Stimulated activated naive CD8-positive, alpha-beta T cell treated with anti-CD3 and anti-CD28 coated beads, Interleukin-15, Interleukin-2, amounts not matched to agents 100 ng/mL and 50 ng/mL, for 24 hours (primary cell): ENCODE results near the gene PPAN.

ENCODE experiments used
- H3K27ac Mint-ChIP-seq: one replicate; pipeline ENCODE4 v1.8.0; 2021; ENCODE audit warnings: mild to moderate bottlenecking, mixed read lengths
- H3K27me3 Mint-ChIP-seq: one replicate; pipeline ENCODE4 v1.8.0; 2021; ENCODE audit warnings: mixed read lengths
- H3K36me3 Mint-ChIP-seq: one replicate; pipeline ENCODE4 v1.8.0; 2021; ENCODE audit warnings: low read depth, mixed read lengths
- H3K4me1 Mint-ChIP-seq: one replicate; pipeline ENCODE4 v1.8.0; 2021; ENCODE audit warnings: low read depth, mixed read lengths
- H3K4me3 Mint-ChIP-seq: one replicate; pipeline ENCODE4 v1.8.0; 2021; ENCODE audit warnings: mild to moderate bottlenecking, mixed read lengths
- H3K9me3 Mint-ChIP-seq: one replicate; pipeline ENCODE4 v1.8.0; 2021; ENCODE audit warnings: mixed read lengths

PPAN gene, protein sequence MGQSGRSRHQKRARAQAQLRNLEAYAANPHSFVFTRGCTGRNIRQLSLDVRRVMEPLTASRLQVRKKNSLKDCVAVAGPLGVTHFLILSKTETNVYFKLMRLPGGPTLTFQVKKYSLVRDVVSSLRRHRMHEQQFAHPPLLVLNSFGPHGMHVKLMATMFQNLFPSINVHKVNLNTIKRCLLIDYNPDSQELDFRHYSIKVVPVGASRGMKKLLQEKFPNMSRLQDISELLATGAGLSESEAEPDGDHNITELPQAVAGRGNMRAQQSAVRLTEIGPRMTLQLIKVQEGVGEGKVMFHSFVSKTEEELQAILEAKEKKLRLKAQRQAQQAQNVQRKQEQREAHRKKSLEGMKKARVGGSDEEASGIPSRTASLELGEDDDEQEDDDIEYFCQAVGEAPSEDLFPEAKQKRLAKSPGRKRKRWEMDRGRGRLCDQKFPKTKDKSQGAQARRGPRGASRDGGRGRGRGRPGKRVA

DNA sequence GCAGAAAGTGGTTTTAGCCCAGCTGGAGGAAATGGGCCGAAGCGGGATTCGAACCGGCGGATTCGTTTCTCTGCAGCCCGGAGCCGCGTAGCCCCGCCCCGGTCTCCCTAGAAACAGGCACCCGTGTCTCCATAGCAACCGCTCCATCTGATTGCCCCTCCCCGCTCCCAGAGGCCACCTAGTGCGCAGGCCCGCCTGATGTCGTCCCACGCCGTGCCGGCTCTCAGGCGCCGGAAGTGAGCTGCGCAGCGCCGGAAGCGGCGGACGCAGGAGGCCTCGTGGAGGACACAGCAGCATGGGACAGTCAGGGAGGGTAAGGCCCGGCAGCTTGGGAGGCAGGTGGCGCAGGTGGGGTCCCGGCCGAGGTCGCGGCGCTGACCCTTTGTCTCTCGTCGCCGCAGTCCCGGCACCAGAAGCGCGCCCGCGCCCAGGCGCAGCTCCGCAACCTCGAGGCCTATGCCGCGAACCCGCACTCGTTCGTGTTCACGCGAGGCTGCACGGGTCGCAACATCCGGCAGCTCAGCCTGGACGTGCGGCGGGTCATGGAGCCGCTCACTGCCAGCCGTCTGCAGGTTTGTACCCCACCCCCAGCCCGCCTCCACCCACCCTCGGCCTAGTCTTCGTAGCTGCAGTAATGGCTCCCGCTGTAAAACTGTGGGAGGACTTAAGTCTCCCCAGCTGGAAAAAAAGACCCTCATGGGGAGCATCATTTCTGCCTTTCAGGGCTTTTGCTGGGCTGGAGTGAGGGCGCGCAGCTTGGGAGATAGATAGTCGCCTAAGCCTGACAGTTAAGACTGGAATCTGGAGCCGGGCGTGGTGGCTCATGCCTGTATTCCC, at the start of gene PPAN:
TSS of gene PPAN (plus strand) at position 263 of the 837 bp plus-strand sequence. CDS start at position 296, 33 bp downstream.
- peaks cover 43% of the 10 kb centered on the region for H3K36me3 Mint-ChIP-seq
- no peaks in the 10 kb centered on the region for H3K9me3 Mint-ChIP-seq
- H3K27ac Mint-ChIP-seq, result peak within 1 kb of the TSS; percentile 100
- no peaks in the 10 kb centered on the region for H3K27me3 Mint-ChIP-seq
- peaks cover 91% of the 10 kb centered on the region for H3K4me1 Mint-ChIP-seq
- peak within 1 kb of the TSS; percentile 95 for H3K4me3 Mint-ChIP-seq

DNA sequence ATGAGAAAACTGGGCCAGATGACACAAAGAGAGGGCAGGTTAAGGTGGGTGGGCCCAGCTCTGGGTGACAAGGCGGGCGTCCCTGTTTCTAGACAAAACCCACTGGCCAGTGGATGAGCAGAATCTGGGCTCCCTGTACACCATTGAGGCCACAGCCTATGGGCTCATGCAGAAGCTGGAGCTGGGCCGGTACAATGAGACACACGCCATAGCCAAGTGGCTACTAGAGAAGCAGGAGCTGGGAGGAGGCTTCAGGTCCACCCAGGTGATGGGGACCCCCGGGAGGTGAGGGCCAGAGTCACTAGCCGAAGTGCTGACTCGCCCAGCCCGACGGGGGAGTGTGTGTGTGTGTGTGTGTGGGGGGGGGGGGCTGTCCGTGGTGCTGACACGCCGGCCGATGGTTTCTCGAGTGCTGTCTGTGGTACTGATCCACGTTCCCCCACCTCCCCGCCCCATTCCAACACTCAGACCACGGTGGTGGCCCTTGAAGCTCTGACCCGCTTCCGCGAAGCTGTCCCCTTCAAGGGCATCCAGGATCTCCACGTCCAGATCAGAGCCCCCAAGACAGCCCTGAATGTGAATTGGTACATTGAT, 44.3 kb upstream of the PPAN start:
- peaks cover 25% of the 10 kb centered on the region for H3K27me3 Mint-ChIP-seq

DNA sequence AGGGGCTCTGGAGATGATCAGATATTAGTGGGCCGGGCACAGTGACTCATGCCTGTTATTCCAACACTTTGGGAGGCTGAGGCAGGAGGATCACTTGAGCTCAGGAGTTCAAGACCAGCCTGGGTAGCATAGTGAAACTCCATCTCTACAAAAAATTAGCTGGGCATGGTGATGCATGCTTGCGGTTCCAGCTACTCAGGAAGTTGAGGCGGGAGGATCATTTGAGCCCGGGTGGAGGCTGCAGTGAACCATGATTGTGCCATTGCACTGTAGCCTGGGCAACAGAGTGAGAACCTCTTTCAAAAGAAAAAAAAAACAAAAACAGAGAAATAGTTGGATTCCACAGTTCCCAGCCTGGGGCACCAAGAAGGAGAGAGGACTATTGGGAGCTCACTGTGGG, 38.0 kb upstream of the PPAN start:
- Mint-ChIP-seq H3K36me3 (no peaks in the 10 kb centered on the region), H3K9me3 (no peaks in the 10 kb centered on the region), H3K4me3 (no peak overlapping the region), H3K27ac (no peak overlapping the region), H3K27me3 (peaks cover 10% of the 10 kb centered on the region), H3K4me1 (peaks cover 5% of the 10 kb centered on the region)

More for the DNA sequence above, 44.3 kb upstream of the PPAN start:
- Mint-ChIP-seq H3K4me3 (no peak overlapping the region), H3K4me1 (no peaks in the 10 kb centered on the region), H3K36me3 (no peaks in the 10 kb centered on the region), H3K9me3 (no peaks in the 10 kb centered on the region), H3K27ac (no peak overlapping the region)

DNA sequence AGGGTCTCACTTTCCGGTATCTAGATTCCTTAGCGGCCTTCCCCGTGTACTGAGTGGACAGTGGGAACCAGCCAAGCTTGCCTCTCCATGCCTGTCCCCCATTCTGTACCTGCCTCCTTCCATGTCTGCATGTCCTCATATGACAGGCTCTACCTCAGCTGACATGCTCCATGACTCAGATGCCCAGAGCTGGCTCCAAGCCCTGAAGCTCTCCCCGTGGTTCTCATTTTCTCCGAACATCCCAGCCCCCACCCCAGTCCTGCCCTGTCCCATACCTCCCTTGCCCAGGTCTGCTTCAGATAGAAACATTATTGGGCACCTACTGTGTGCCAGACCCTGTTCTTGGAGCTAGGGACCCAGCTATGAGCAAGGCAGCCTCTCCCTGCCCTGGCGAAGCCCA, 37.1 kb upstream of the PPAN start:
- Mint-ChIP-seq H3K4me1 (peaks cover 5% of the 10 kb centered on the region), H3K27ac (no peak overlapping the region), H3K36me3 (no peaks in the 10 kb centered on the region), H3K9me3 (no peaks in the 10 kb centered on the region), H3K27me3 (peaks cover 3% of the 10 kb centered on the region), H3K4me3 (no peak overlapping the region)

DNA sequence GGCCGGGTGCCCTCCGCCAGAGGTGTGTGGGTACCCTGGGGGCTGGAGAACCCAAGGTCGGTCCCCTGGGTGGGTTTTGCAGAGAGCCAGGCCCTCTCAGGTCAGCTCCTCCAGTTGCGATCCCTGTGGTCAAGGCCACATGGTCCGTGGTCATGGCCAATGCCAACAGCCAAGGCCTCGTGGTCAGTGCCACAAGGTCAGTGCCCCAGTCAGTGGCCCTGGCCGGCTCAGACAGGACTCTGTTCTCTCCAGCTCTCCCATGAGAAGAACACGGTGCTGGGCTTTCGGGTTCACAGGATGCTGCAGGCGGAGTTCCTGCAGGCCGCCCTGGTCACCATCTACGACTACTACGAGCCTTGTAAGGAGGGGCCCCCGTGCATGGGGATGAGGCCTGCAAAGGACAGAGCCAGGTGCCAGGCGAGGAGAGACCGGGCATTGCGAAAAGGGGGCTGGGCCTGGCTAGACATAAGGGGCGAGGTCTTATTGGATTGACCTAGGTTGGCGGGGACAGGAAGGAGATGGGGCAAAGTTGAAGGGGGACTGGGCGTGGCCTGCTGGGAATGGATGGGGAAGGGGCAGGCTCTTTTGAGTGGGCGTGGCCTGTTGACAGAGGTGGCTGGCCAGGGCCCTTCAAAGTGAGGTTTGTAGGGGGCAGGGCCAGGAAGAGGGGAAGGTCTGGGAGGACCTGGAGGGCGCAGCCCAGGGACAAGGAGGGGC, 35.3 kb upstream of the PPAN start:
- H3K27me3 Mint-ChIP-seq, result peaks cover 3% of the 10 kb centered on the region
- no peaks in the 10 kb centered on the region for H3K9me3 Mint-ChIP-seq
- no peaks in the 10 kb centered on the region for H3K36me3 Mint-ChIP-seq
- H3K27ac Mint-ChIP-seq, result no peak overlapping the region
- no peak overlapping the region for H3K4me3 Mint-ChIP-seq
- H3K4me1 Mint-ChIP-seq, result peaks cover 5% of the 10 kb centered on the region

DNA sequence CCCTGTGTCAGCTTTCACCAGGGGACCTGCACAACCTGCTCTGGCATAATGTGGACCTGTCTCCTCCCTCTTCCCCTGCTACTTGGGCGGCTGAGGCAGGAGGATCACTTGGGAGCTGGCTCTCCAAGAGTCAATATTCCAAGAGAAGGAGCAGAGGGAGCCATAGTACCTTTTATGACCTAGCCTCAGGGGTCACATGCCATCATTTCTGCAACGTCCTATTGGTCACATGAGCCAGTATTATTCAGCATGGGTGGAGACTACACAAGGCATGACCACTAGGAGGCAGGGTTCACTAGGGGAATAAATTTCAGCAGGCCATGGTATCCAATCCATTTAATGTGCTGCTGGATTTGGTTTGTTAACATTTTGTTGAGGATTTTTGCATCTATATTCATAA, 32.0 kb upstream of the PPAN start:
- Mint-ChIP-seq H3K4me1 (no peaks in the 10 kb centered on the region), H3K36me3 (no peaks in the 10 kb centered on the region), H3K27ac (no peak overlapping the region), H3K4me3 (no peak overlapping the region), H3K9me3 (no peaks in the 10 kb centered on the region), H3K27me3 (no peaks in the 10 kb centered on the region)

DNA sequence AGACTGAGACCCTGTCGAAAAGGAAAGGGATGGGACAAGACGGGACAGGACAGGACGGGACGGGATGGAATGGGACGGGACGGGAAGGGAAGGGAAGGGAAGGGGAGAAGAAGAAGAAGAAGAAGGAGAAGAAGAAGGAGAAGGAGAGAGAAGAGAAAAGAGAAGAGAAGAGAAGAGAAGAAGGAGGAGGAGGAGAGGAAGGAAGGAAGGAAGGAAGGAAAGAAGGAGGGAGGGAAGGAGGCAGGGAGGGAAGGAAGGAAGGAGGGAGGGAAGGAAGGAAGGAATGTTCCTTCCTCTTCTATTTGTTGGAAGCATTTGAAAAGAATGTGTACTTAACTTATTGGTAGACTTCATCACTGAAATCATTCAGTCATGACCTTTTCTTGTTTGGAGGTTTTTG, 29.6 kb upstream of the PPAN start:
- Mint-ChIP-seq H3K36me3 (no peaks in the 10 kb centered on the region), H3K27ac (no peak overlapping the region), H3K27me3 (no peaks in the 10 kb centered on the region), H3K4me1 (no peaks in the 10 kb centered on the region), H3K4me3 (no peak overlapping the region), H3K9me3 (no peaks in the 10 kb centered on the region)

DNA sequence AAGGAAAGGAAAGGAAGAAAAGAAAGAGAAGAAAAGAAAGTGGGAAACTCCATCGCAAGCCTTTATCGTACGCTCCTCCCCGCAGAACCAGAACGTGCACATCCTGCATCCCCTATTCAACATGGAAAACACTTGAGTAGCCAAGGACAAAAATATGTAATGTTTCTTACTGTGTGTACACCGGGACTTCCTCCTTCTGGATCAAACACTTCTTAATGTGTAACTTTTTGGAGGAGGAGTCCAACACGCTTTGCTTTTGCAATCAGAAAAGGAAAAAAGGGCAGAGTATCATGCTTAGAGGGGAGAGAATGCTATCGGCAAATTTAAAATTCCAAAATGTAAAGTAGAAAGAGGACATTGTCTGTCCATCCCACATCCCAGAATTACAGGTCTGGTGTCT, 27.8 kb upstream of the PPAN start:
- H3K36me3 Mint-ChIP-seq, result no peaks in the 10 kb centered on the region
- H3K4me1 Mint-ChIP-seq, result no peaks in the 10 kb centered on the region
- no peaks in the 10 kb centered on the region for H3K27me3 Mint-ChIP-seq
- H3K4me3 Mint-ChIP-seq, result no peak overlapping the region
- no peak overlapping the region for H3K27ac Mint-ChIP-seq
- H3K9me3 Mint-ChIP-seq, result no peaks in the 10 kb centered on the region

DNA sequence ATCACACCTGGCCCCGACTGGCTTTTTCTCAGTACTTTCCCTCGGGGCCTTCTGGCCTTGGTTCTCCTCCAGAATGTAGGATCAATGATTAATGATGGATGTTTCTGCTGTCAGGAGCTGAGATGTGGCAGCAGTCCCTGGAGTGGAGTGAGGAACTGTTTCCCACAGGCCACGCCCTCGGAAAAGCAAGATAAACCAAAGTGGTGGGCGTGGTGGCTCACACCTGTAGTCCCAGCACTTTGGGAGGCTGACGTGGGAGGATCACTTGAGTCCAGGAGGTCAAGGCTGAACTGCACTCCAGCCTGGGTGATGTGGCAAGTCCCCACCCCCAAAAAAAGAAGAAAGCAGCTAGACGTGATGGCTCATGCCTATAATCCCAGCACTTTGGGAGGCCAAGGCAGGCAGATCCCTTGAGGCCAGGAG, 27.1 kb upstream of the PPAN start:
- Mint-ChIP-seq H3K27ac (no peak overlapping the region), H3K27me3 (no peaks in the 10 kb centered on the region), H3K9me3 (no peaks in the 10 kb centered on the region), H3K36me3 (no peaks in the 10 kb centered on the region), H3K4me1 (no peaks in the 10 kb centered on the region), H3K4me3 (no peak overlapping the region)

DNA sequence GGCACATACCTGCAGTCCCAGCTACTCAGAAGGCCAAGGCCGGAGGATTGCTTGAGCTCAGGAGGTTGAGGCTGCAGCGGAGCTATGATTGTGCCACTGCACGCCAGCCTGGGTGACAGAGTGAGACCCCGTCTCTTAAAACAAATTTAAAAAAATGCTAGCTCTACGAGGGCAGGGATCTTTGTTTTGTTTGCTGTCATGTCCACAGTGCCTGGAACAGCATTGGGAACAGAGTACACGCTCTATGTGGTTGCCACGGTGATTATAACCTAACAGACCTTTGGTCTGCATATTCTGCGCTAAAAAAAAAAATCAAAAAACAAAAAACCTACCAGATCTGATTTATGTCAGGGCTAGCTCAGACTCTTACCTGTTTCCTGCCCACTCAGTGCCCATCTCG, 22.3 kb upstream of the PPAN start:
- no peaks in the 10 kb centered on the region for H3K9me3 Mint-ChIP-seq
- H3K27ac Mint-ChIP-seq, result no peak overlapping the region
- no peaks in the 10 kb centered on the region for H3K27me3 Mint-ChIP-seq
- H3K4me3 Mint-ChIP-seq, result no peak overlapping the region
- H3K4me1 Mint-ChIP-seq, result peaks cover 6% of the 10 kb centered on the region
- H3K36me3 Mint-ChIP-seq, result no peaks in the 10 kb centered on the region

DNA sequence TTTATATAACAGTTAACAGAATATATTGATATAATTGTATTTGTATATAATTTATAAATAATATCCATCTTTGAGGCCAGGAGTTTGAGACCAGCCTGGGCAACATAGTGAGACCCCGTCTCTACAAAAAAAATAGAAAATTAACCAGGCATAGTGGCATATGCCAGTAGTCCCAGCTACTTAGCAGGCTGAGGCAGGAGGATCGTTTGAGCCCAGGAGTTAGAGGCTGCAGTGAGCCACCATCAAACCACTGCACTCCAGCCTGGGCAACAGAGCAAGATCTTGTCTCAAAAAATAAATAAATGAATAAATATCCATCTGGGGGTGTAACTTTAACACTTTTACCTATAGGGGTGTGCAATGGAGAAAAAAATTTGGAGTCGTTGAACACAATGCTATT, 21.4 kb upstream of the PPAN start:
- peaks cover 6% of the 10 kb centered on the region for H3K36me3 Mint-ChIP-seq
- peak overlapping the region; percentile 20 for H3K4me3 Mint-ChIP-seq
- H3K27ac Mint-ChIP-seq, result no peak overlapping the region
- H3K4me1 Mint-ChIP-seq, result peaks cover 6% of the 10 kb centered on the region
- H3K9me3 Mint-ChIP-seq, result no peaks in the 10 kb centered on the region
- H3K27me3 Mint-ChIP-seq, result no peaks in the 10 kb centered on the region

DNA sequence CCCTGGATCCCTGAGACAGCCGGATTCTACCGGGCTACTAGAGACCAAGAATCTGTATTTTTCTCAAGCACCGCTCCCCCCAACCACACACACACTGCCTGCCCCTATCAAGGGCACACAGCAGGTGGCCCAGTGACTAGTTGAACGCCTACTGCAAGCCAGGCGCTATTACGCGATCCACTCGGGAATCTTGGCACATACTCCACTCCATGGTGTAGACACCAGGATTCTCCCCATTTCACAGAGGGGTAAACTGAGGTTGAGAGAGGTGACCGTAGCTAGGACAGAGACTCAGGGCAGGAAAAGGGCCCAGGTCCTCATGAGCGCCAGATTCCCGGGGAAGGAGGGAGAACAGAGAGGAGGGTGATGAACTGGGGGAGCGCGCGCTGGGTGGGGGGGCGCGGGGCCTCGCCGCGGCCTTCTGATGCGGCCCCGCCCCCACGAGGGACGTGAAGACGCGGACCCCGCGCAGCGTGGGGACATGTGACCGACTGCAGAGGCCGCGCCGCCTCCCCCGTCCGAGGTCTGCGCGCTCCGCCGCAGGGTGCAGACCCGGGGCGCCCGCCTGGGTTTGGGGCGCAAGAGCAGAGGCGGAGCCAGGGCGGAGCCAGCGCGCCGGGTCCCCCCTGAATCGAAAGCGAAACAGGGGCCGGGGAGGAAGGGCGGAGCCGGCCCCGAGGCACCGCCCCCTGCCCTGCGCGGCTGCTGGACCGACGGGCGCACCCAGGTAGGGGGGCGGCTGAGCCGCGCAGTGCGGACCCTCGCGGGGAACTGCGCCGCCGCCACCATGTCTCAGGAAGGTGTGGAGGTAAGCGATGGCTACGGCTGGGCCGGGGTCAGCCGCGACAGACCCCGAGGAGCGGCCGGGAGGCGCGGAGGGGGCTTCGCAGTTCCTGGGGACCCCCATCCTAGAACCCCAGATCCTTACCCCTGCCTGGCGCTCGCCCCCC, 20.2 kb upstream of the PPAN start, which contains the start of gene SHFL:
TSS of gene SHFL (plus strand) at position 677 of the 950 bp plus-strand sequence. CDS start at position 788, 111 bp downstream.
- peak within 1 kb of the TSS; percentile 85 for H3K4me3 Mint-ChIP-seq

DNA sequence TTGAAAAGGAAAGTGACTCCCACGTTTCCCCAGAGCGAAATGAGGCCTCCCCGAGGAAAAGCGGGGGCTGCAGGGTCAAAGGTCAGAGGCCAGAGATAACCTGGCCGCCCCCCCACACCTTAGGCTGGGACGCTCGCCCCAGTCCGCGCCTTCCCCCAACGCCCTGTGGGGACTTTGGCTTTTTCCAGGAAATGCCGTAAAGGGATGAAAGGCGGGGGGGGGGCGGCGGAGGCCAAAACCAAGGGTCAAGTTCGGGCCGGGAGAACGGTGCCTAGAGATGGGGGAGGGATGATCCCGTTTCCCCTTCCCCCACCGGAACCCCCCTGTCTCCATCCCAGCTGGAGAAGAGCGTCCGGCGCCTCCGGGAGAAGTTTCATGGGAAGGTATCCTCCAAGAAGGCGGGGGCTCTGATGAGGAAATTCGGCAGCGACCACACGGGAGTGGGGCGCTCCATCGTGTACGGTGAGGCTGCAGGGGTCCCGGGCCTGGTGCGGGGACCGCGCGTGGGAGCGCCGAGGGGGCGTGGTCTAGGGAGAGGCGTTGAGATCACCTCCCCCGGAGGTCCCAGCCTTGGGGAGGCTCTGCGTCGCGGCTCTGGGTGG, 19.5 kb upstream of the PPAN start:
- Mint-ChIP-seq H3K27ac (peak overlapping the region; percentile 26), H3K36me3 (peaks cover 13% of the 10 kb centered on the region), H3K4me1 (peaks cover 6% of the 10 kb centered on the region), H3K27me3 (no peaks in the 10 kb centered on the region), H3K4me3 (peak overlapping the region; percentile 85), H3K9me3 (no peaks in the 10 kb centered on the region)

More for the DNA sequence above, 20.2 kb upstream of the PPAN start, which contains the start of gene SHFL:
- no peaks in the 10 kb centered on the region for H3K9me3 Mint-ChIP-seq
- peaks cover 10% of the 10 kb centered on the region for H3K36me3 Mint-ChIP-seq
- no peaks in the 10 kb centered on the region for H3K27me3 Mint-ChIP-seq
- peak within 1 kb of the TSS; percentile 90 for H3K27ac Mint-ChIP-seq
- H3K4me1 Mint-ChIP-seq, result peaks cover 6% of the 10 kb centered on the region
